GM19328 (cell line): ENCODE measurements around the gene C6orf120.

Source experiments
- ATAC-seq: cut with Tn5 transposase; IDR thresholded peaks from one replicate; pipeline ENCODE4 v1.9.1; 2021; ENCODE audit warnings: mild to moderate bottlenecking, moderate library complexity; ENCODE audit not compliant: unreplicated experiment

C6orf120 gene

GRCh38 chr6:169701954-169702839, at the start of gene C6orf120, which contains the start of gene WDR27:
C6orf120 (plus strand) TSS chr6:169702126; CDS start chr6:169702460, 334 bp downstream.
WDR27 (minus strand) TSS chr6:169702029; CDS start chr6:169689005, 13,024 bp downstream.
- ATAC-seq, result peak; percentile 93

GRCh38 chr6:169652896-169653295, 49.0 kb upstream of the C6orf120 start:
- no peak for ATAC-seq

GRCh38 chr6:169653691-169654090, 48.2 kb upstream of the C6orf120 start:
- no peak for ATAC-seq

- peak; percentile 72 for ATAC-seq
Observed at GRCh38 chr6:169654598-169655391, 47.1 kb upstream of the C6orf120 start.

- ATAC-seq, result no peak
Observed at GRCh38 chr6:169656546-169657283, 45.2 kb upstream of the C6orf120 start.

GRCh38 chr6:169657284-169657610, 44.7 kb upstream of the C6orf120 start:
- ATAC-seq, result no peak

GRCh38 chr6:169659820-169660610, 41.9 kb upstream of the C6orf120 start:
- no peak for ATAC-seq

- no peak for ATAC-seq
Observed at GRCh38 chr6:169660751-169661390, 41.1 kb upstream of the C6orf120 start.

- no peak for ATAC-seq
Observed at GRCh38 chr6:169661391-169661756, 40.6 kb upstream of the C6orf120 start.

- ATAC-seq, result no peak
Observed at GRCh38 chr6:169663468-169663867, 38.5 kb upstream of the C6orf120 start.

- ATAC-seq, result no peak
Observed at GRCh38 chr6:169664227-169664626, 37.7 kb upstream of the C6orf120 start.

GRCh38 chr6:169665289-169665688, 36.6 kb upstream of the C6orf120 start:
- no peak for ATAC-seq

- no peak for ATAC-seq
Observed at GRCh38 chr6:169666441-169666840, 35.5 kb upstream of the C6orf120 start.

- no peak for ATAC-seq
Observed at GRCh38 chr6:169667716-169668115, 34.2 kb upstream of the C6orf120 start.

GRCh38 chr6:169668203-169668847, 33.6 kb upstream of the C6orf120 start:
- no peak for ATAC-seq

- no peak for ATAC-seq
Observed at GRCh38 chr6:169669147-169669546, 32.8 kb upstream of the C6orf120 start.

- ATAC-seq, result no peak
Observed at GRCh38 chr6:169669889-169670288, 32.0 kb upstream of the C6orf120 start.

- ATAC-seq, result no peak
Observed at GRCh38 chr6:169671563-169671962, 30.4 kb upstream of the C6orf120 start.

GRCh38 chr6:169675011-169675410, 26.9 kb upstream of the C6orf120 start:
- no peak for ATAC-seq
